Endothelial cell of umbilical vein (primary cell): ENCODE data around the gene SLC33A1. TPM values are rescaled to one million over a fixed set of nuclear protein-coding genes. Genes with fewer than 3 reads are reported as not detected.

Experiments used
- BruUV-seq: library from RNA; stranded (reverse); fragments of 400-500 nt; replicated peaks from 2 replicates; lab custom pipeline; 2021; lab: Mats Ljungman, UMichigan
- CTCF ChIA-PET: fragments of 300-600, 350-600 bp; sonication (Branson Sonifier 250); formaldehyde crosslinking; loops from one replicate; lab custom pipeline; 2021; ENCODE audit warnings: antibody characterized with exemption, inconsistent platforms; lab: Charles Lee
- POLR2A ChIA-PET: fragments of 300-600, 350-600 bp; sonication (Branson Sonifier 250); formaldehyde crosslinking; loops from one replicate; lab custom pipeline; 2021; ENCODE audit warnings: antibody characterized with exemption, inconsistent platforms; lab: Charles Lee
- DNase-seq: peaks from one replicate; pipeline ENCODE4 v3.0.0-alpha.2; 2011; ENCODE audit warnings: low read depth, low spot score
- FAIRE-seq: peaks from 2 replicates; lab custom pipeline; 2011; peaks lifted over from hg19 to GRCh38; lab: Jason Lieb, UNC
- H2AFZ ChIP-seq: 2 replicates; pipeline ENCODE4 v1.6.0; 2012; ENCODE audit warnings: low read depth, low read length, control low read depth, inconsistent platforms
- H3K27ac ChIP-seq: 2 replicates; pipeline ENCODE4 v1.5.1; 2011; ENCODE audit warnings: low read depth, mild to moderate bottlenecking, control low read depth, low read length, moderate library complexity; ENCODE audit not compliant: insufficient read depth
- H3K27me3 ChIP-seq, 2 experiments: 2 replicates each; pipeline versions ENCODE4 v1.6.0 to v1.6.1; 2011; ENCODE audit warnings: low read length in 2 of 2, mixed read lengths in 1 of 2; ENCODE audit not compliant: control insufficient read depth in 2 of 2, insufficient read depth in 2 of 2
- H3K36me3 ChIP-seq, 2 experiments: 2 replicates in 1 of 2; 3 replicates in 1 of 2; pipeline ENCODE4 v1.5.1; 2011; ENCODE audit warnings: low read length in 2 of 2, mild to moderate bottlenecking in 1 of 2, moderate library complexity in 1 of 2; ENCODE audit not compliant: control insufficient read depth in 2 of 2, insufficient read depth in 2 of 2; ENCODE audit errors: extremely low read depth in 1 of 2
- H3K4me1 ChIP-seq: 3 replicates; pipeline ENCODE4 v1.5.1; 2011; ENCODE audit warnings: mild to moderate bottlenecking, low read length; ENCODE audit not compliant: control insufficient read depth, insufficient read depth; ENCODE audit errors: extremely low read depth
- H3K4me2 ChIP-seq: 2 replicates; pipeline ENCODE4 v1.6.1; 2011; ENCODE audit warnings: low read length, control low read depth, mixed read lengths; ENCODE audit not compliant: insufficient read depth
- H3K4me3 ChIP-seq, 3 experiments: fragments of 200-600 bp in 1 of 3; sonication (generic), shearing (Covaris generic) in 1 of 3; replicated peaks in 1 of 3; 2 replicates each; pipeline ENCODE4 v1.5.1; 2011 to 2016; ENCODE audit warnings: control low read depth in 3 of 3, low read length in 3 of 3, mild to moderate bottlenecking in 2 of 3, inconsistent platforms in 1 of 3, low read depth in 1 of 3, moderate library complexity in 1 of 3; ENCODE audit not compliant: insufficient read depth in 1 of 3
- H3K79me2 ChIP-seq: 2 replicates; pipeline ENCODE4 v1.6.0; 2012; ENCODE audit warnings: low read length, inconsistent platforms; ENCODE audit not compliant: control insufficient read depth, insufficient read depth
- H3K9ac ChIP-seq: replicated peaks from 2 replicates; pipeline ENCODE3; 2011; ENCODE audit warnings: low read length, control low read depth; ENCODE audit not compliant: insufficient read depth; ENCODE audit errors: extremely low read depth
- H3K9me1 ChIP-seq: replicated peaks from 3 replicates; pipeline ENCODE4 v1.6.0; 2011; ENCODE audit warnings: mild to moderate bottlenecking, low read length; ENCODE audit not compliant: control insufficient read depth, insufficient read depth; ENCODE audit errors: extremely low read depth
- H3K9me3 ChIP-seq: replicated peaks from 2 replicates; pipeline ENCODE4 v1.5.1; 2012; ENCODE audit warnings: low read length, inconsistent platforms; ENCODE audit not compliant: control insufficient read depth, insufficient read depth
- H4K20me1 ChIP-seq: replicated peaks from 2 replicates; pipeline ENCODE3; 2011; ENCODE audit warnings: mild to moderate bottlenecking, low read length; ENCODE audit not compliant: control insufficient read depth, insufficient read depth; ENCODE audit errors: extremely low read depth
- CTCF ChIP-seq, 2 donors: IDR thresholded peaks; 1 replicate in 1 of 2; 2 replicates in 1 of 2; pipeline ENCODE4 v1.5.1; 2011; ENCODE audit warnings: low read length in 2 of 2, mild to moderate bottlenecking in 2 of 2, moderate library complexity in 2 of 2, control low read depth in 1 of 2, inconsistent platforms in 1 of 2, low read depth in 1 of 2; ENCODE audit not compliant: insufficient read depth in 1 of 2; ENCODE audit errors: extremely low read depth in 1 of 2
- JUN ChIP-seq: IDR thresholded peaks from 2 replicates; pipeline ENCODE4 v1.6.1; 2011; ENCODE audit warnings: borderline replicate concordance, low read depth; ENCODE audit not compliant: insufficient read length, insufficient read depth
- MAX ChIP-seq: IDR thresholded peaks from 2 replicates; pipeline ENCODE4 v1.6.1; 2011; ENCODE audit not compliant: insufficient read depth, insufficient read length
- POLR2A ChIP-seq: IDR thresholded peaks from 2 replicates; pipeline ENCODE4 v1.6.1; 2012; ENCODE audit warnings: low read depth, mild to moderate bottlenecking, control low read depth, low read length
- POLR2AphosphoS5 ChIP-seq: IDR thresholded peaks from 2 replicates; pipeline ENCODE4 v1.6.1; 2012; ENCODE audit warnings: low read depth, mild to moderate bottlenecking, control low read depth, low read length, moderate library complexity; ENCODE audit not compliant: insufficient read depth
- dilution Hi-C: fragments of 300-500 bp; cut with MboI; formaldehyde crosslinking; loops from one replicate; pipeline ENCODE4 v1.15.0; 2019; ENCODE audit warnings: low sequenced_read_pairs; ENCODE audit not compliant: extremely low pct_ligation_motif_present
- intact Hi-C: fragments of 100-400 bp; cut with micrococcal nuclease; formaldehyde crosslinking; loops from one replicate; pipeline ENCODE4 v1.10.0; 2022
- polyA plus RNA-seq, 4 experiments: library from polyadenylated mRNA; depleted of rRNA in 3 of 4; stranded (reverse) in 3 of 4; unstranded in 1 of 4; fragments of >200 nt; gene quantifications; 2 replicates each; pipeline versions ENCODE4 v1.2.1 to v1.2.3, GENCODE V29; 2011 to 2012; ENCODE audit warnings: missing spikeins in 1 of 4
- total RNA-seq: library from RNA; stranded (reverse); gene quantifications from 2 replicates; pipeline ENCODE4 v1.2.3, GENCODE V29; 2021

Gene SLC33A1
- total and polyA plus RNA-seq, 2 donors (not counting 3 experiments of a cell fraction or from before 2014, with no cell fraction given): 28.4 to 30.3 TPM

- no peaks in the 10 kb centered on the region for H3K27me3 ChIP-seq
- no peaks in the 10 kb centered on the region for H3K36me3 ChIP-seq
- peak within 1 kb of the TSS; percentile 89 for H3K9ac ChIP-seq
- H3K4me2 ChIP-seq: peak within 1 kb of the TSS; percentile 99
- ChIA-PET POLR2A (interaction anchor here (0.7 to 1.2 kb wide), 2 partner anchors 16 to 64 kb away, joined by 4 read pairs; partner anchors contain the start of genes C3orf33 and SLC33A1), CTCF (interaction anchor here (1.1 to 4.7 kb wide), 3 partner anchors 17 to 64 kb away, joined by 3 to 40 read pairs (median 5); partner anchors contain the start of genes C3orf33 and SLC33A1)
- H3K4me3 ChIP-seq: peak within 1 kb of the TSS; percentile 93 to 98 (median 96)
- peak; percentile 84 for FAIRE-seq
- peaks cover 3% of the 10 kb centered on the region for H4K20me1 ChIP-seq
- H3K79me2 ChIP-seq: peaks cover 47% of the 10 kb centered on the region
- peak within 1 kb of the TSS; percentile 100 for H2AFZ ChIP-seq
- dilution Hi-C loops: no loop called here
- TF ChIP-seq CTCF (IDR thresholded peaks at IDR 0.05; ENCODE audit: extremely low read depth in 1 of 2, insufficient read depth in 1 of 2, low read depth in 1 of 2, low read length in 2 of 2) (peak; percentile 8 to 33), POLR2A (peak; percentile 59), JUN (no peak), MAX (peak; percentile 34), POLR2AphosphoS5 (peak; percentile 70)
- H3K9me3 ChIP-seq: no peaks in the 10 kb centered on the region
- H3K9me1 ChIP-seq: no peaks in the 10 kb centered on the region
- peaks cover 20% of the 10 kb centered on the region for H3K4me1 ChIP-seq
- H3K27ac ChIP-seq: peak within 1 kb of the TSS; percentile 79
- no TSS peak for BruUV-seq
- peak; percentile 96 for DNase-seq
- intact Hi-C loops: loop anchor here (1.0 to 10.0 kb wide), 3 partner anchors 16 to 1294 kb away; partner anchors contain the start of genes C3orf33, CCNL1 and SLC33A1
These were observed 16.1 kb upstream of the SLC33A1 start, which contains the start of gene GMPS for GRCh38 chr3:155870133-155870944. TSS of gene GMPS (plus strand) at chr3:155870650. CDS start at chr3:155870871, 221 bp downstream.
